ENCODE data around the gene NT5DC2.

NT5DC2 gene

GRCh38 chr3:52568069-52568468 lies 34.4 kb upstream of the NT5DC2 start:
- no peak for TF ChIP-seq TEAD4 (IDR thresholded peaks at IDR 0.05)
- no peak for TF ChIP-seq YY1 (IDR thresholded peaks at IDR 0.05; ENCODE audit: low read depth)

- TF ChIP-seq YY1 (IDR thresholded peaks at IDR 0.05; ENCODE audit: low read depth) (no peak), TCF12 (IDR thresholded peaks at IDR 0.05; ENCODE audit: low read depth) (no peak), TAF1 (IDR thresholded peaks at IDR 0.05; ENCODE audit: low read depth) (no peak), REST (IDR thresholded peaks at IDR 0.05; ENCODE audit: low read depth) (no peak), CEBPB (IDR thresholded peaks at IDR 0.05) (no peak), TEAD4 (IDR thresholded peaks at IDR 0.05) (no peak), NFIC (IDR thresholded peaks at IDR 0.05) (no peak), MAX (IDR thresholded peaks at IDR 0.05) (no peak), CREB1 (IDR thresholded peaks at IDR 0.05; ENCODE audit: low read depth) (no peak), EP300 (IDR thresholded peaks at IDR 0.05; ENCODE audit: borderline replicate concordance) (no peak), ZBTB7A (IDR thresholded peaks at IDR 0.05; ENCODE audit: low read depth) (no peak)
These were observed 30.3 kb upstream of the NT5DC2 start for GRCh38 chr3:52563984-52564383.

- TF ChIP-seq YY1 (IDR thresholded peaks at IDR 0.05; ENCODE audit: low read depth) (no peak), TAF1 (IDR thresholded peaks at IDR 0.05; ENCODE audit: low read depth) (no peak), EP300 (IDR thresholded peaks at IDR 0.05; ENCODE audit: borderline replicate concordance) (no peak)
These were observed 27.5 kb upstream of the NT5DC2 start for GRCh38 chr3:52561028-52561747.

GRCh38 chr3:52558436-52558835 lies 24.8 kb upstream of the NT5DC2 start:
- TF ChIP-seq USF1 (IDR thresholded peaks at IDR 0.05) (no peak), YY1 (IDR thresholded peaks at IDR 0.05; ENCODE audit: low read depth) (no peak), TCF12 (IDR thresholded peaks at IDR 0.05; ENCODE audit: low read depth) (no peak), CREB1 (IDR thresholded peaks at IDR 0.05; ENCODE audit: low read depth) (no peak), CEBPB (IDR thresholded peaks at IDR 0.05) (no peak), TEAD4 (IDR thresholded peaks at IDR 0.05) (no peak), ZBTB7A (IDR thresholded peaks at IDR 0.05; ENCODE audit: low read depth) (no peak), MAX (IDR thresholded peaks at IDR 0.05) (no peak)

GRCh38 chr3:52557011-52557960 lies 23.6 kb upstream of the NT5DC2 start:
- no peak for TF ChIP-seq TAF1 (IDR thresholded peaks at IDR 0.05; ENCODE audit: low read depth)
- no peak for TF ChIP-seq NFIC (IDR thresholded peaks at IDR 0.05)
- TF ChIP-seq CEBPB (IDR thresholded peaks at IDR 0.05): no peak

GRCh38 chr3:52555056-52555455 lies 21.4 kb upstream of the NT5DC2 start:
- TF ChIP-seq FOXM1 (IDR thresholded peaks at IDR 0.05; ENCODE audit: borderline replicate concordance, low read depth) (no peak), YY1 (IDR thresholded peaks at IDR 0.05; ENCODE audit: low read depth) (no peak), CREB1 (IDR thresholded peaks at IDR 0.05; ENCODE audit: low read depth) (no peak)

GRCh38 chr3:52554026-52554755 lies 20.5 kb upstream of the NT5DC2 start:
- TF ChIP-seq RAD21 (IDR thresholded peaks at IDR 0.05; ENCODE audit: low read depth): no peak
- no peak for TF ChIP-seq YY1 (IDR thresholded peaks at IDR 0.05; ENCODE audit: low read depth)
- no peak for TF ChIP-seq EP300 (IDR thresholded peaks at IDR 0.05; ENCODE audit: borderline replicate concordance)
- no peak for TF ChIP-seq NFIC (IDR thresholded peaks at IDR 0.05)

GRCh38 chr3:52552089-52552488 lies 18.4 kb upstream of the NT5DC2 start:
- no peak for TF ChIP-seq CEBPB (IDR thresholded peaks at IDR 0.05)
- no peak for TF ChIP-seq TEAD4 (IDR thresholded peaks at IDR 0.05)
- TF ChIP-seq NFIC (IDR thresholded peaks at IDR 0.05): no peak
- no peak for TF ChIP-seq FOXM1 (IDR thresholded peaks at IDR 0.05; ENCODE audit: borderline replicate concordance, low read depth)
- no peak for TF ChIP-seq TCF12 (IDR thresholded peaks at IDR 0.05; ENCODE audit: low read depth)
- no peak for TF ChIP-seq YY1 (IDR thresholded peaks at IDR 0.05; ENCODE audit: low read depth)
- TF ChIP-seq USF1 (IDR thresholded peaks at IDR 0.05): no peak
- TF ChIP-seq CREB1 (IDR thresholded peaks at IDR 0.05; ENCODE audit: low read depth): no peak
- no peak for TF ChIP-seq EGR1 (IDR thresholded peaks at IDR 0.05)
- TF ChIP-seq TAF1 (IDR thresholded peaks at IDR 0.05; ENCODE audit: low read depth): no peak
- TF ChIP-seq MAX (IDR thresholded peaks at IDR 0.05): no peak
- TF ChIP-seq RAD21 (IDR thresholded peaks at IDR 0.05; ENCODE audit: low read depth): no peak
- TF ChIP-seq REST (IDR thresholded peaks at IDR 0.05; ENCODE audit: low read depth): no peak
- TF ChIP-seq ZBTB7A (IDR thresholded peaks at IDR 0.05; ENCODE audit: low read depth): no peak
- TF ChIP-seq EP300 (IDR thresholded peaks at IDR 0.05; ENCODE audit: borderline replicate concordance): no peak

Measured in Ishikawa (cell line).